HG03521 (cell line): ENCODE measurements around the gene AKR1C2.
"Not testable (repeated sequence)": the region's sequence is repeated elsewhere in the genome, so short reads cannot be mapped to it uniquely, and the experiment has no call there.

Experiments
- ATAC-seq: cut with Tn5 transposase; IDR thresholded peaks from one replicate; pipeline ENCODE4 v1.9.1; 2021; ENCODE audit warnings: mild to moderate bottlenecking, moderate library complexity; ENCODE audit not compliant: unreplicated experiment

AKR1C2 gene

GRCh38 chr10:5003127-5004029 is at the start of gene AKR1C2:
Gene AKR1C2, minus strand, starts transcription at chr10:5003857. Its CDS starts 22 bp downstream, at chr10:5003835.
- not testable (repeated sequence) for ATAC-seq

DNA sequence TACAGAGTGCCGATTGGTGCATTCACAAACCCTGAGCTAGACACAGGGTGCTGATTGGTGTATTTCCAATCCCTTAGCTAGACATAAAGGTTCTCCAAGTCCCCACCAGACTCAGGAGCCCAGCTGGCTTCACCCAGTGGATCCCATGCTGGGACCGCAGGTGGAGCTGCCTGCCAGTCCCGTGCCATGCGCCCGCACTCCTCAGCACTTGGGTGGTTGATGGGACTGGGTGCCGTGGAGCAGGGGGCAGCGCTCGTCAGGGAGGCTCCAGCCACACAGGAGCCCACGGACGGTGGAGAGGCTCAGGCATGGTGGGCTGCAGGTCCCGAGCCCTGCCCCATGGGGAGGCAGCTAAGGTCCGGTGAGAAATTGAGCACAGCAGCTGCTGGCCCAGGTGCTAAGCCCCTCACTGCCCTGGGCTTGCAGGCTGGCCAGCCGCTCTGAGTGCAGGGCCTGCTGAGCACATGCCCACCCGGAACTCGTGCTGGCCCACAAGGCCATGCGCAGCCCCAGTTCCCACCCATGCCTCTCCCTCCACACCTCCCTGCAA is 49.4 kb upstream of the AKR1C2 start:
- ATAC-seq = not testable (repeated sequence)

DNA sequence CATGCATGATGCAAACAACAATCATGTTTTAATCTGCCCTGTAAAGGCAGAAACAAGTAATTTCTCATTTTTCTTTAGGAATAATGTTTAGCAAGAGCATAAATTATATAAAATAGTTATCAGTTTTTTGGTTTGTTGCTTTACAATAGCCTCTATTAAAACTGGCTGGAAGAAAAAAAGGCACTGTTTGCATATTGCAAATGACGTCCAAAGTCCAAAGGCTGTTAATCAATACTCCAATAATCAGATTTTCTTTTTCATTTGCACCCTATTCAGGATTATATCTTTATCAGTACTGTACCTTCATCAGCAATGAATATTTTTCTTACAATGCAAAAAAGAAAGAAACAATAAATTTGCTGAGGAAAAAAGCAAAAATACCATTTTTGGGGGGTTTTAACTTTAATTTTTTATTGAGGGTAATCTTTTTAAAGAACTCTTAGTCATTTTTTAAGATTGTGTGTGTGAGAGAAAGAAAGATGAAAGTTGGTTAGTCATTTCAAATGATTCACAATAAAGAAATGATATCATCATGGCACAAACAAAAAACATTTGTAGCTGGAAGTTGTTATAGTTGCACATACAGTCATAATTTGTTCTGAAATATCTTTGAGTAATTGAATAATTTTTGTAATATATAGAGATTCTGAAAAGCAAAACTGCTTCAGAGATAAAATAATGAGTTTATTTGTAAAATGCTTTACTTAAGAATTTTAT is 44.4 kb upstream of the AKR1C2 start:
- no peak for ATAC-seq

DNA sequence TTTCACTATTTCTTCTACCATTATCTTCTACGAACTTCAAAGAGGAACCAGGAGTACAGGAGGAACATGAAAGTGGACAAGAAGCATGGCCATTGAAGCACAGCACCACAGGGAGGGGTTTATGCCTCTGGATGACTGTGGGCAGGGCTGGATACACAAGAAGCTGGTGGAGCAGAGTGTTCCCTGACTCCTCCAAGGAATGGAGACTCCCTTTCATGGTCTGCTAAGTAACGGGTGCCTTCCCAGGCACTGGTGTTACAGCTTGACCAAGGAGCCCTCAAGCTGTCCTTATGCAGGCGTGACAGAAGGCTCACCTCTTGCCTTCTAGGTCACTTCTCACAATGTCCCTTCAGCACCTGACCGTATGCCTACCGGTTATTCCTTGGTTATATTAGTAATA is 43.4 kb upstream of the AKR1C2 start:
- ATAC-seq = not testable (repeated sequence)

DNA sequence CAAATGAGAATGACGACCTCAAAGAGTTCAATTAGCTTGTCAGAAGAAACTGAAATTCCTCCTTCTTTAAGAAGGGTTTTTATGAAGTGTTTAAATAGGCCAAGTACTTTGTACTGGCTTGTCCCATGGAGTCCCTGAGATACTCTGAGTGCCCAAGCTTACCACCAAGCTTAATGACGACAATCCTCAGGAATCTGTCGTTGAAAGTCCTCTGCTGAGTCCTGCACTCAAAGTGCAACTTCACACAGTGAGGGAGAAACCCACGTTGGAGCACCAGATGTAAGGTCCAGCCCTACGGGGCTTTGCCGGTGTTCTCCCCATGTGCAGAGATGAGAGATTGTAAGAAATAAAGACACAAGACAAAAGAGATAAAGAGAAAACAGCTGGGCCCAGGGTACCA is 42.8 kb upstream of the AKR1C2 start:
- no peak for ATAC-seq

- no peak for ATAC-seq
These were observed 41.4 kb upstream of the AKR1C2 start for GRCh38 chr10:5045095-5045494.

DNA sequence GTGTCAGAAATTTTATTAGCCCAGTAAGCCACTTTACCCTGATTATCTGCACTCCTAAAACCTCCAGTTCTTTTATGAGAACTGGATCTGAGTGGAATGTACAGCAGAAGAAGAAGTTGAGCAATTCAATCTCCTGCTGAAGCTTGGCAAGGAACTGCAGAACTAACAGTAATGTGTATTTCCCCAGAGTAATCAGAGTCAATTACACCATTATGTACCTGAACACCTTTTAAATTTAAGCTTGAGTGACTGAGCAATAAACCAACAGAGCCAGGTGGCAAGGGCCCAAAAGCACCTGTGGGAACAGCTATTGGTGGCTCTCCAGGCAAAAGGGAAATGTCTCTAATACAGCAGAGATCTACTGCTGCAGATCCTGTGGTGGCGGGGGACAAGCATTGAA is 40.1 kb upstream of the AKR1C2 start:
- no peak for ATAC-seq

DNA sequence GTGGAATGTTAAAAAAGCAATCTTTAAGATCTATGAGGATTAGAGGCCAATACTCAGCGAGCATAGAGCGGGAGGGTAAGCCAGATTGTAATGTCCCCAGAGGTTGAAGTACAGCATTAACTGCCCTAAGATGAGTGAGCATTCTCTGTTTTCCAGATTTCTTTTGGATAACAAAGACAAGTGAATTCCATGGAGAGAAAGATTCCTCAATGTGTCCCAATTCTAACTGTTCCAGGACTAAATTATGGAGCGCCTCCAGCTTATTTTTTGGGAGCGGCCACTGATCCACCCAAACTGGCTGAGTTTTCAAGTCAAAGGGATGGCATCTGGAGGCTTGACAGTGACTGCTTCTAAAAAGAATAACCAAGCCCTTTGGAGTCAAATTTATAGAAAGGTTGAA is 39.3 kb upstream of the AKR1C2 start:
- no peak for ATAC-seq

DNA sequence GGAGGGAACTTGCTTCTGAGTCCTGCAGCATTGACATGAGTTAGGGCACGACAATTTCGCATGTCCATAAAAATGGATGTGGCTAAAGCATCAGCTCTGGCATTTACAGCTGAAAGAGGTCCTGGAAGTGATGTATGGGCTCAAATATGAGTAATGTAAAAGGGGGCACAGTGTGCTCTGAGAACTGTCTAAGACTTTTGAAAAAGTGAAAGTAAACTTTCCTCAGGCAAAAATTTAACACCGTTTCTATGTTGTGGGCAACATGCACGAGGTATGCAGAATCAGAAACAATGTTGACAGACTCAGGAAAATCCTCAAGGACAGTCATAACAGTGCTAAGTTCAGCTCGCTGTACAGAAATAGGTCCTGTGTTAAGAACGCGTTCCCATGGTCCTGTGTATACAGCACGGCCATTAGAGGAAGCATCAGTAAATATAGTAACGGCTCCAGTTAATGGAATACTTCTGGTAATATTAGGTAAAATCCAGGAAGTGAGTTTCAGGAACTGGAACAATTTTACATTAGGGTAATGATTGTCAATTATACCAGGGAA is 37.9 kb upstream of the AKR1C2 start:
- no peak for ATAC-seq

DNA sequence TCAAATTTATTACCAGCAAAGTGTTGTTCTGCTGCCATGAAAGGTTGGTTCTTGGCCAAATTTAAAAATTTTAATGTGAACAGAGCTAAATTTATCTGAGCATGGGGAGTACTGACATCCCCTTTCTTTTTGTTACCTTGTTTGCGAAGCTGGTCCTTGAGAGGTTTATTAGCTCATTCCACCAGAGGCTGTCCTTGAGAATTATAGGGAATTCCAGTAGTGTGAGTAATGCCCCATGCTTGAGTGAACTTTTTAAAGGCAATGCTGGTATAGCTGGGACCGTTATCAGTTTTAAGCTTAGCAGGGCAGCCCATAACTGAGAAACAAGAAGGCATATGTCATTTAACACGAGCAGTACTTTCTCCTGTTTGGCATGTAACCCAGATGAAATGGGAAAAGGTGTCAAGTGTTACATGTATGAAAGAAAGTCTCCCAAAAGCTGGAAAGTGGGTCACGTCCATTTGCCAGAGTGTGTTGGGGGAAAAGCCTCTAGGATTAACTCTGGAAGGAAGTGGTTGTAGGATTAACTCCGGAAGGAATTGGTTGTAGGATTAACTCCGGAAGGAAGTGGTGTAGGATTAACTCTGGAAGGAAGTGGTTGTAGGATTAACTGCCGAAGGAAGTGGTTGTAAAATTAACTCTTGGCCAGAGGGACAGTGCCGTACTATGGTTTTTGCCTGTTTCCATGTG is 37.3 kb upstream of the AKR1C2 start:
- ATAC-seq = no peak

DNA sequence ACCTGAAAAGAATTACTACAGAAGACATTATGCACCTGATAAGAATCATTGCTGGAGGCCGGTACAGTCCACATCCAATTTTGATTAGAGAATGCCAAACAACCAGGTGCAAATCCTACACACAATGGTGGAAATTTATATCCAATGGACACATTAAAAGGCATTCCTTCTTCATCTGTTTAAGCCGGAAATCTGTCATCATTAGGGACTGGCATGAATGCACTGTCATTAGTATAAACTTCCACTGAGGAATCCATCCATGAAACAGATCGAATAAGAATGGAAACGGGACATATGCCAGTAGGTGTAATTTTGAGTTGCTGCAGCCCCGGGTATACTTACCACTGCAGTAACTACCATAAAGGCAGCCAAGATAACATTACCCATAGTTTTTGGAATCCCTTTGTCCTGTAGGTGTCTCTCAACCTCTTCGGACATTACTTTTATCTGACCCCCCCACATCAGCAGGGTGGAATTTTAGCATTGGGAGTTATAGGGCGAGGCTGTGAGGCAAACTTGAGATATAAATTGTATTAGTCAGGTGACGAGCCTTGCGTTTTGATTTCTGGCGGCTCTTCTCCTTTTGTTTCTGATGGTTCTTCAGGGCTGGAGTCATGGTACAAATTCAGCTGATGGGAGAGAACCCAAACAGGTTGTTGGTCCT is 36.5 kb upstream of the AKR1C2 start:
- no peak for ATAC-seq

- no peak for ATAC-seq
These were observed 35.1 kb upstream of the AKR1C2 start for GRCh38 chr10:5038733-5039132.

DNA sequence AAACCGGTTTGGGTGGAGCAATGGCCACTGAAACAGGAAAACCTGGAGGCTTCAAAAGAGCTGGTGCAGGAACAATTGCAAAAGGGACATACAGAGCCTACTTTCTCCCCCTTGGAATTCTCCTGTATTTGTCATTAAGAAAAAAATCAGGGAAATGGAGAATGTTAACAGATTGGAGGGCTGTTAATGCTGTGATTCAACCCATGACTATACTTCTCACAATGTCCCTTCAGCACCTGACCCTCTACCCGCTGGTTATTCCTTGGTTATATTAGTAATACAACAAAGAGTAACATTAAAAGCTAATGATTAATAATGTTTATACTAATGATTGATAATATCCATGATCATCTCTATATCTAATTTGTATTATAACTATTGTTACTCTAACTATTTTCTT is 34.4 kb upstream of the AKR1C2 start:
- ATAC-seq = no peak

GRCh38 chr10:5036511-5036910 is 32.9 kb upstream of the AKR1C2 start:
- ATAC-seq = no peak

DNA sequence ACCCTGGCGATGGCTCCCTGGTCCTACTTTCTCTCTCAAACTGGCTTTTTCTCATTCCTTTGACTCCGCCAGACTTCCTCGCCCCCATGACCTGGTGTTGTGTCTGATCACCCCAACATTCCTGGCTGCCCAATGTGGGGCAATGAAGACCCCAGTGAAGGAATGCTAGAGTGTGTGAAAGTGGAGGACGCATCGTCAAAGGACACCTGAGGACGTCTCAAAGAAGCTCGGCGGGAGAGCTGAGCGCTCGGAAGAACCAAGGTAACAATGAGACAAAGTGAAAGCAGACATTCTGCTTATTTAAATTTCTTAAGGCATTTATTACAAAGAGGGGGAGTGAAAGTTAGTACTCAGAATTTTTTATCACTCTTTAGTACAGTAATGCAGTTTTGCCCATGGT is 31.7 kb upstream of the AKR1C2 start:
- no peak for ATAC-seq

GRCh38 chr10:5034588-5034987 is 30.9 kb upstream of the AKR1C2 start:
- ATAC-seq = no peak

DNA sequence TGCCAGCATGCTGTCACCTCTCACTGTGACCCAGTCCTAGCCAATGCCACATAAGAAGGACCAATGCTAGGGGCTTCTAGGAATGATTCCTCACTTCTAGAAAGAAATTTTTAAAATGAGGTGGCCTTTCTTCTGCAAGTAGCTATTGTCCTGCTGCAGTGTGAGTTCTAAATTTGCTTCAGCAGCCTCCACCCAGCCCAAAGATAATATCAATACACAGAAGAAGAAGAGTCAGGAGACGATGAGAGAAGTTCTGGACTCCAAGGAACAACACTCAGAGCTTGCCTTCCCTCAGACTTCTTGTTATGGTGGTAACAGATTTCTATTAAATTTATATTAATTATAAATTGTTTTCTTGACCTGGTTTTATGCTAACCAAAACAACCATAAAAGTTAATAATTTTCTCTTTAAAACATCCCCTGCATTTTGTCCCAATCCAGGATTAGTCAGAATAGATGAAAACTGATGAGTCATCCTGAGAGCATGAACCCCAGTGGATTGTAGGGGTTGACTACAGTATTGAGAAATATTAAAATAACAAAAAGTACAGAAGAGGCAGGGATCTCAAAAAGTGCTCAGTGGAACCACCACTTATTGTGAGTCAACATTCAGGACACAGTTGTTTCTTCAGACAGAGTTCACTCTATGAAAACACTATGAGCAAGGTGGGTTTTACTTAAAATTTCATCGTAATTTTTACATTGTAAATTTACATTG is 29.6 kb upstream of the AKR1C2 start:
- no peak for ATAC-seq

GRCh38 chr10:5032444-5032843 is 28.8 kb upstream of the AKR1C2 start:
- not testable (repeated sequence) for ATAC-seq

GRCh38 chr10:5031588-5031987 is 27.9 kb upstream of the AKR1C2 start:
- ATAC-seq = not testable (repeated sequence)

DNA sequence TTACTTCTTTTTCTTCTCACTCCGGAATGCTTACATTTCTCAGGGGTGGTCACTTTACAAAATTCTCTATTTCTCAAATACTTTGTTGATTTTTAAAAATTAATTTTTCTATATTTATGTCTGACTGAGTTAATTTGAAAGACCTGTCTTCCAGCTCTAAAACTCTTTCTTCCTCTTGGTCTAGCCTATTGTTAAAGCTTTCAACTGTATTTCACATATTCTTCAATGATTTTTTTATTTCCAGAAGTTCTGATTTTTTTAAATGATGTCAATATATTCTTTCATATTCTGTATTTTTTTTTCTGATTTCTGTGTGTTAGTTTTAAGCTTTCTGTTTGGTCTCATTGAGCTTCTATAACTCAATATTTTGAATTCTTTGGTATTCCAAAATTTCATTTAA is 27.3 kb upstream of the AKR1C2 start:
- ATAC-seq = no peak
